Thymus (tissue), 11 donors: ENCODE measurements around the gene BLOC1S4. TPM values are rescaled to one million over a fixed set of nuclear protein-coding genes. Genes with fewer than 3 reads are reported as not detected.

ENCODE experiments used
- DNase-seq, 9 donors: peaks; one replicate each; pipeline ENCODE4 v3.0.0-alpha.2; 2013; ENCODE audit warnings: low spot score in 9 of 9, low read depth in 6 of 9, missing footprints in 1 of 9
- H3K27ac ChIP-seq, 2 donors: one replicate each; pipeline ENCODE4 v1.5.1; 2013; ENCODE audit warnings: control low read depth in 1 of 2, low read depth in 1 of 2, low read length in 1 of 2, mild to moderate bottlenecking in 1 of 2, moderate library complexity in 1 of 2
- H3K27me3 ChIP-seq, 2 donors: one replicate each; pipeline ENCODE4 v1.5.1; 2013; ENCODE audit warnings: low read length in 1 of 2; ENCODE audit not compliant: control insufficient read depth in 2 of 2, insufficient read depth in 1 of 2
- H3K36me3 ChIP-seq, 2 donors: one replicate each; pipeline ENCODE4 v1.5.1; 2013; ENCODE audit warnings: low read length in 1 of 2, mild to moderate bottlenecking in 1 of 2, moderate library complexity in 1 of 2; ENCODE audit not compliant: control insufficient read depth in 2 of 2, insufficient read depth in 2 of 2
- H3K4me1 ChIP-seq, 2 donors: one replicate each; pipeline ENCODE4 v1.5.1; 2013; ENCODE audit warnings: low read length in 2 of 2; ENCODE audit not compliant: control insufficient read depth in 2 of 2, insufficient read depth in 2 of 2
- H3K4me3 ChIP-seq, 2 donors: one replicate each; pipeline ENCODE4 v1.5.1; 2013; ENCODE audit warnings: low read length in 2 of 2, control low read depth in 1 of 2, mild to moderate bottlenecking in 1 of 2
- H3K9me3 ChIP-seq, 2 donors: one replicate each; pipeline ENCODE4 v1.5.1; 2013; ENCODE audit warnings: low read length in 1 of 2, mild to moderate bottlenecking in 1 of 2; ENCODE audit not compliant: control insufficient read depth in 2 of 2, insufficient read depth in 1 of 2
- whole genome bisulfite sequencing: extraction: QIAGEN DNeasy Blood & Tissue Kit; methylation state at CpG from one replicate; pipeline ENCODE4 v1.1.7; 2013; 5-methylcytosine and 5-hydroxymethylcytosine counted together
- polyA plus RNA-seq: library from polyadenylated mRNA; stranded (reverse); fragments of 200-250 nt; gene quantifications from one replicate; pipeline ENCODE4 v1.2.3, GENCODE V29; 2013
- total RNA-seq: library from RNA; stranded (reverse); fragments of 120-200 nt; gene quantifications from one replicate; pipeline ENCODE4 v1.2.4, GENCODE V29; 2013
- donor health status: healthy.

The BLOC1S4 gene
- total and polyA plus RNA-seq, 2 donors, result 11.9 to 23.4 TPM

DNA sequence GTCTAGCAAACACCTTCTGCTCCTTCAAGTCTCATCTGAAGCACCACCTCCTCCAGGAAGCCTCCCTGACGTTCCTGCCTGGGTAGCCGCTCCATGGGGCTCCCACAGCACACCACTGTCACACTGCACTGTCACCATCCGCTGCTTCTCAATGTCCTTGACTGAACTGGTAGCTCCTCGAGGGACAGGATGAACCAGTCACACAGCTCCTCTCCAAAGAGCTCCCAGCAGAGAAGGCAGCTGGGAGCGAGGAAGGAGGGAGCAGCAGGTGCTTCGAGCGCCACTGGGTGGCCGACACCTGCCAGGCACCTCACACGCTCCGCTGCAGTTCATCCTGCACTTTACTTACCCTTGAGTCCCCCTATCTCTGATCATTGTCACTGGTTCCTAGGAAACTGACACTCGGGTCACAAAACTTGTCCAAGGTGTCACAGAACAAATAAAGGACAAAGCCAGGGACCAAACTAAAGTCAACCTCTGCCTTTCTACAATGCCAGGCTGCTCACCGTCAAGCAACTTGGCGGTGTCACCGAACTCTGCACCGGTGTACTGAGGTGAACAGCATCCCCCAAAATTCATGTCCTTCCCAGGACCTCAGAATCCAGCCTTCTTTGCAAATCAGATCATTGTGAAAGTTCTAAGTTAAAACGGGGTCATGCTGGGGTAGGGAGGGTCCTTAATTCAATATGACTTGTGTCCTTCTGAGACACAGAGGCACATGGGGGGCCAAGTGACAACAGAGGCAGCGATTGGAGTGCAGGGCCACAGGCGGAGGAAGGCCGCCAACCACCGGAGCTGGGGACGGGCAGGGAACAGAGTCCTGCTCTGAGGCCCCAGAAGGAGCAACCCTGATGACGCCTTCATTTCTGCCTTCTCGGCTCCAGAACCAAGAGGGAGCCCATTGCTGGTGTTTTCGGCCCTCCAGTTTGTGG, 27.8 kb upstream of the BLOC1S4 start:
- peaks cover 2 to 5% of the 10 kb centered on the region in 2 donors for H3K9me3 ChIP-seq
- no peak for DNase-seq
- peaks cover 0 to 29% of the 10 kb centered on the region in 2 donors for H3K4me1 ChIP-seq
- H3K4me3 ChIP-seq, result no peak overlapping the region
- H3K36me3 ChIP-seq, result no peaks in the 10 kb centered on the region
- H3K27me3 ChIP-seq, result no peaks in the 10 kb centered on the region
- WGBS, result 92% methylated on average over 24 of the region's 24 CpGs
- H3K27ac ChIP-seq, result no peak overlapping the region

DNA sequence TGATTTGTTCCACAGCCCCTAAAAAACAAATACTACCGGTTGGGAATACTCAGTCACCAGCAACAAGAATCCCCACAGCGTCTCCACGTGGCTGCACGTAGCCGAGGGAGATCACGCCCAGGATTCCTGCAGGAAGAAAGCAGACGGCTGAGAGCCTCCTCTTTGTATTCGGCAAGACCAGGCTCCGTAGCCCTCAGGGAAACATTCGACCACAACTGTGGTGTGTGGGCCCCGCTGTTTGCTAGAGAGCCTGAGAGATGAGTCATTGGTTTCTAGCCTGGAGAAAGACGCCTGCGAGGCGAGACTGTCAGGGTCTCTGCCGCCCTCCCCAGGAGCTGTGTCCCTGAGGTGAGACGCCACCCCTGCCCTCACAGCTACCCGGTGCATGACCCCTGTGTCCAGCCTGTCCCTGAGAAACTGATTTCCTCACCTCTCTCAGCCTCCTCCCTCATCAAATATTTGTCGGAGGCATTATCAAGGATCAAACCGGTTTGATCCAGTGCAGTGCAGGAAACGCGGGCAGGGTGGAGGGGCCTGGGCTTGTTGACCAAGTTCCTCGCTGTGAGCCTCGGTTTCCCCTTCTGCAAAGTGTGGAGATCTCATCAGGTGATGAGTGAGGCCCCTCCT, 27.0 kb upstream of the BLOC1S4 start:
- H3K4me3 ChIP-seq, result no peak overlapping the region
- H3K4me1 ChIP-seq, result peaks cover 0 to 32% of the 10 kb centered on the region in 2 donors
- WGBS, result 29% methylated on average over 23 of the region's 23 CpGs
- H3K27me3 ChIP-seq, result no peaks in the 10 kb centered on the region
- no peaks in the 10 kb centered on the region for H3K36me3 ChIP-seq
- H3K9me3 ChIP-seq, result peaks cover 2 to 5% of the 10 kb centered on the region in 2 donors
- H3K27ac ChIP-seq, result peak overlapping the region in 1 of 2 donors; percentile 43
- peak in 2 of 9 donors; percentile 22 to 60 for DNase-seq

DNA sequence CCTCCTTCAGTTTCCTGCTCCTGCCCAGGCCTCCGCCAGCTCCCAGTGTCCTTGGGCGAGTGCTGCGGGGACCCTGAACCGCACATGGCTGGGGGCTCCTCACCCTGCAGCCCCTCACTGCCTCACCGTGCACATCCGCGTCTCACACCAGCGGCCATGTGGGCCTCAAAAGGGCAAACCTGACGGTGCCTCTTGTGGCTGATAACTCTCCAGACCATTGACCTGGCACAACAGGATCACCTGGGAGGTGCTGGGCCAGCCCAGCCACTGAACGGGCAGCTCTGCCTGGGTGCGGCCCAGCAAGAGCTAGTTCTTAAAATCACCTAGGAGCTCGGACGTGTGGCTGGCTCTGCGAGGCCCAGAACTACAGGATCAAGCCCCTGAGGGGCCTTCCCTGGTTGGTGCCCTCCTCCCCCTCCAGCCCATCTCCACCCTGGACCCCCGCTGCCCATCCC, 26.4 kb upstream of the BLOC1S4 start:
- 91% methylated on average over 15 of the region's 15 CpGs for WGBS
- Histone ChIP-seq H3K9me3 (peaks cover 2 to 5% of the 10 kb centered on the region in 2 donors), H3K4me3 (no peak overlapping the region), H3K27ac (peak overlapping the region in 1 of 2 donors; percentile 43), H3K27me3 (no peaks in the 10 kb centered on the region), H3K4me1 (peaks cover 0 to 37% of the 10 kb centered on the region in 2 donors), H3K36me3 (no peaks in the 10 kb centered on the region)
- DNase-seq, result no peak

- Histone ChIP-seq H3K27ac (no peak overlapping the region), H3K4me1 (peaks cover 5 to 66% of the 10 kb centered on the region in 2 donors), H3K9me3 (peaks cover 2 to 5% of the 10 kb centered on the region in 2 donors), H3K36me3 (no peaks in the 10 kb centered on the region), H3K27me3 (no peaks in the 10 kb centered on the region), H3K4me3 (no peak overlapping the region)
- 91% methylated on average over 8 of the region's 8 CpGs for WGBS
- DNase-seq, result no peak
These were observed 23.6 kb upstream of the BLOC1S4 start for GRCh38 chr4:6692379-6692778.

DNA sequence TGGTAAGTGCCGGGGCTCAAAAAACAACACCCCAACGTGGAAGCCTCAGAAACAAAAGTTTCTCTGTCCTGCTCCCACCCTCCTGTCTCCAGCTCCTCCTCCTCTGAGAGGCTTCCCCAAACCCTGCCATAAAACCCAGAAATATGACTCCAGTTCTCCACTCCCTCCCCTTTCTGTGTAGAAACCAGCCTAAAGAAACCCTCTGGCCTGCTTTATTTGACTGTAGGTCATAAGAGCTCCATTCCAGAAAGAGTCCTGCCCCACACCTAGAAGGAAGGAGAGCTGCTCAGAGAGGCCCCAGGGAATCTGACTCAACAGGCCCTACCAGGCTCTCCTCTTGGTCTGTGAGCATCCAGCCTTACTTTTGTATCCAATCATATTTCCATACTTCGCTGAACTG, 23.2 kb upstream of the BLOC1S4 start:
- peaks cover 5 to 66% of the 10 kb centered on the region in 2 donors for H3K4me1 ChIP-seq
- H3K4me3 ChIP-seq, result no peak overlapping the region
- no peaks in the 10 kb centered on the region for H3K36me3 ChIP-seq
- no peaks in the 10 kb centered on the region for H3K27me3 ChIP-seq
- no peak overlapping the region for H3K27ac ChIP-seq
- WGBS, result 97% methylated on average over 3 of the region's 3 CpGs
- peaks cover 2 to 5% of the 10 kb centered on the region in 2 donors for H3K9me3 ChIP-seq
- no peak for DNase-seq

DNA sequence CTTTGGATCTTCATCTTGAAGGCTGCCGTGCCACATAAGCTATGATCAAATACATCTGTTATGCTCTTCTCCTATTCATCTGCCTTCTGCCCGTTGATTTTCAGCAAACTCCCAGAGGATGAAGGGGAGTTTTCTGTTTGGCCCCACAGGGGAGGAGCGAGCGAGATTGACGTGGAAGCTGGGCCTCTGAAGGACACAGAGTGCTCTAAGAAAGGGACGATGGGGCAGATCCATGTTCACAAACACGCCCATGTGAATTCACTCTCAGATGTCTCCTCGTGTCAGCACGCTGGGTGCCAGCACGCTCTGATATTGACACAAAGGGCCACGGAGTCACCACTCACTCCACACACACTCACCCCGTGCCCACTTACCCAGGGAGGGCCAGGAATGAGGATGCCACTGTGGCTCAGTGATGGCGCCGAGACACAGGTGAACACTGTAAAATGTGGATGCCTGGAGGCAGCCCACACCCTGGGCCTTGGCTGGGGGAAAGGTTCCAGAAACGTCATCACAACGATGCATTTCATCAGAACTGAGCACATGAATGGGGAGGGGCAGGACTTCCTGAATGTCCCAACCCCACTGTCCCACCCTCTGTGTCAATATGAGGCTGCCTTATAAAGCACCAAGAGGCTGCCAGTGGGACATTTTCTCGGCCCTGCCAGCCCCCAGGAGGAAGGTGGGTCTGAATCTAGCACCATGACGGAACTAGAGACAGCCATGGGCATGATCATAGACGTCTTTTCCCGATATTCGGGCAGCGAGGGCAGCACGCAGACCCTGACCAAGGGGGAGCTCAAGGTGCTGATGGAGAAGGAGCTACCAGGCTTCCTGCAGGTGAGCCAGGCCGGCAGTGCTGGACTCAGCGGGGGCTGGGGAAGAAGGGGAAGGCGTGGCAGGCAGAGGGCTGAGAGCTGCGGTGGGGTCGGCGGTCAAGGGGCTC, 22.5 kb upstream of the BLOC1S4 start, which contains the start of gene S100P:
Gene S100P, plus strand, starts transcription at position 648 of the 946 bp plus-strand sequence. Its CDS starts 55 bp downstream, at position 703.
- Histone ChIP-seq H3K9me3 (peaks cover 2 to 5% of the 10 kb centered on the region in 2 donors), H3K4me1 (peaks cover 5 to 65% of the 10 kb centered on the region in 2 donors), H3K4me3 (no peak within 1 kb of the TSS), H3K36me3 (no peaks in the 10 kb centered on the region), H3K27me3 (no peaks in the 10 kb centered on the region), H3K27ac (peak within 1 kb of the TSS in 1 of 2 donors; percentile 26)
- no peak for DNase-seq
- 97% methylated on average over 29 of the region's 29 CpGs for WGBS

DNA sequence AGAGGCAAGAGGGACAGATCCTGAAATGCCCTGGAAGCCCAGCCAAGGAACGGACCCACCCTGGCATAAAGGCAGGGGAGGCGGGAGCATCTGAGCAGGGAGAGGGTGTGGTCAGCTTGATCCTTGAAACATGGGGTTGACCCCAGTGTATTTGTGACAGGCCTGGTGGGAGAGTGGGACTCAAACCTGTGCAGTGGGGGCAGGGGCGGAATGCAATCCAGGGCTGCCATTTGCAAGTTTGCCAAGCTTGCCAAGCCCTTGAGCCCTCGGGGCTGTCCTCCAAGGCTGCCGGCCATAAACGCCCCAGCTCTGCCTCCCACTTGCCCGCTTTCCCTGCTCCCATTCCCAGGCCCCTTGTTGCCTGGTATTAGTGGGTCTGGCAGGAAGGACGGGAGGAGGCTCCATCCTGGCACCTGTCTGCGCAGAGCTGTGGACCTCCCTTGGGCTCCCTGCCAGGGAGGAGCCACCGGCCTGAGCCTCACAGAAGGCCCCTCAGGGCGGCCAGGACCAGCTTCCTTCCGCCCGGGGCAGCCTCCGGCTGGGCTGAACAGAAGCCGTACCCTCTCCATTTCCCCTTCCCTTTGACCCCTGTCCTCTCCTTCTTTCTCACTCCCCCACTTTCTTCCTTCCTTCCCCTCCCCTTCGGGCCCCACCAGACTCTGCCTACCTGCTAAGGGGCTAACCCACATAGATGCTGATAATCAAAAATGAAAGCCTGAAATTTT, 21.6 kb upstream of the BLOC1S4 start:
- 91% methylated on average over 16 of the region's 16 CpGs for WGBS
- Histone ChIP-seq H3K9me3 (peaks cover 2 to 5% of the 10 kb centered on the region in 2 donors), H3K36me3 (no peaks in the 10 kb centered on the region), H3K27me3 (no peaks in the 10 kb centered on the region), H3K4me1 (peaks cover 5 to 57% of the 10 kb centered on the region in 2 donors), H3K4me3 (no peak overlapping the region), H3K27ac (peak overlapping the region in 1 of 2 donors; percentile 26)
- DNase-seq, result peak in 2 of 9 donors; percentile 24 to 57
